HG03095 (cell line): ENCODE results near the gene PEPD.

Source experiments
- ATAC-seq: cut with Tn5 transposase; IDR thresholded peaks from one replicate; pipeline ENCODE4 v1.9.1; 2021; ENCODE audit warnings: moderate library complexity; ENCODE audit not compliant: unreplicated experiment

Gene PEPD

GRCh38 chr19:33366897-33367296 is 154.7 kb downstream of the PEPD start:
- no peak for ATAC-seq

- no peak for ATAC-seq
These were observed 155.5 kb downstream of the PEPD start for GRCh38 chr19:33366127-33366526.

DNA sequence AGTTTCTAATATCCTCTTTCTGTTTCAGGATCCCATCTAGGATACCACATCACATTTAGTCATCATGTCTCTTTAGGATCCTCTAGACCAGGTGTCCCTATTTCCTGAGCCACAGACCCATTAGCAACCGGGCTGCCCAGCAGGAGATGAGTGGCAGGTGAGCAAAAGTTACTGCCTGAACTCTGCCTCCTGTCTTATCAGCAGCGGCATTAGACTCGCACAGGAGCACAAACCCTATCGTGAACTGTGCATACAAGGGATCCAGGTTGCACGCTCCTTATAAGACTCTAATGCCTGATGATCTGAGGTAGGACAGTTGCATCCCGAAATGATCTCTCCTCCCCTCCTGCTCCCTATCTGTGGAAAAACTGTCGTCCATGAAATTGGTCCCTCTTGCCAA is 155.9 kb downstream of the PEPD start:
- ATAC-seq: no peak

GRCh38 chr19:33363476-33363875 is 158.1 kb downstream of the PEPD start:
- ATAC-seq: no peak

GRCh38 chr19:33362508-33363228 is 158.9 kb downstream of the PEPD start:
- no peak for ATAC-seq

- no peak for ATAC-seq
These were observed 162.0 kb downstream of the PEPD start for GRCh38 chr19:33359581-33359980.

DNA sequence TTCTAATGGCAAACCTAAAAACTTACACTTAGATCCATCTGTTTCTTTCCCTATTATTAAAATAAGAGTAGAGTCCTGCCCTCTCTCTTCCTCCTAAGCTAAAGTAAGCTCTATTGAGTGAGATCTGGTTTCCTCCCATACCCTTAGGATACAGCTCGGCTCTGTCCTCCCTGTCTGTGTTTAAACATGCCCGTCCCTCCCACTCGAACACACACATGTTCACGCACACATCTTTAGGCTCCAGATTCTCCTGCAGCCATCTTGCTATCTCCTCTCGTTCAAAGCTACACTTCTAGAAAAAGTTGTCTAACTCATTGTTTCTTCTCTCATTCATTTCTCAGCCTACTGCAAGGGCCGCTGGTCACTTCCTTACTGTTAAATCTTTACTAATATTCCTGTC is 163.2 kb downstream of the PEPD start:
- ATAC-seq: no peak

GRCh38 chr19:33357556-33357955 is 164.0 kb downstream of the PEPD start:
- no peak for ATAC-seq

GRCh38 chr19:33355535-33355934 is 166.1 kb downstream of the PEPD start:
- ATAC-seq: no peak

GRCh38 chr19:33350538-33351309 is 170.9 kb downstream of the PEPD start:
- ATAC-seq: no peak

GRCh38 chr19:33349319-33350289 is 172.0 kb downstream of the PEPD start:
- no peak for ATAC-seq

- no peak for ATAC-seq
These were observed 173.1 kb downstream of the PEPD start for GRCh38 chr19:33348301-33349010.

- ATAC-seq: no peak
These were observed 174.3 kb downstream of the PEPD start for GRCh38 chr19:33347300-33347699.

- ATAC-seq: no peak
These were observed 174.9 kb downstream of the PEPD start for GRCh38 chr19:33346665-33347064.

DNA sequence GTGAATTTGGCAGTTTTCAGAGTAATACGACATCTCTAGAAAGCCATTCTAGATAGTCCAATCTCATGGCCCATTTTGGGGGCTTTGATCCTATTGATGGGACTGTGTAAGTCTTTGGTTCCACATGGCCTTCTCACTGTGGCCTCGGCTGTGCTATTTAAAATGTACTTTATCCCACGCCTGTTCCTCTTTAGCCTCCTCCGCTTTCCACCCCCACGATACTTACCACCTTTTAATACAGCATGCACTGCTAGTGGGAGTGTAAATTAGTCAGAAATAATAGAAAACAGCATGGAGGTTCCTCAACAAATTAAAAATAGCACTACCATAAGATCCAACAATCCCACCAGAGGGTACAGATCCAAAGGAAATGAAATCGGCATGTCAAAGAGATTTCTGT is 176.4 kb downstream of the PEPD start:
- no peak for ATAC-seq

GRCh38 chr19:33344573-33344925 is 177.0 kb downstream of the PEPD start:
- no peak for ATAC-seq

- no peak for ATAC-seq
These were observed 177.6 kb downstream of the PEPD start for GRCh38 chr19:33343859-33344572.

DNA sequence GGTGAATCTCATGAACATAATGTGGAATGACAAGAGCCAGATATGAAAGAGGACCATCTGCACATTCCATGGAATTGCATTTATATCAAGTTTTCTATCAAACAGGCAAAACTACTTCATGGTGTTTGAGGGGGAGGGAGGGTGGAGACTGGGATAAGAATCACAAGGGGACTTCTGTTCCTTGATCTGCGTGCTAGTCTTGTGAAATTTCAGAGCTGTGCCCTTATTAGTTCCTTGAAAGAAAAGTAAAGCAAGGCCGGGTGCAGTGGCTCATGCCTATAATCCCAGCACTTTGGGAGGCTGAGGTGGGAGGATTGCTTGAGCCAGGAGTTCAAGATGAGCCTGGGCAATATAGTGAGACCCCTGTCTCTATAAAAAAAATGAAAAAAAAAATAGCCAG is 178.3 kb downstream of the PEPD start:
- ATAC-seq: no peak

GRCh38 chr19:33340991-33341390 is 180.6 kb downstream of the PEPD start:
- no peak for ATAC-seq
